Lung (tissue), 12 donors: ENCODE results near the gene GTPBP3. TPM values are rescaled to one million over a fixed set of nuclear protein-coding genes. Genes with fewer than 3 reads are reported as not detected.

Experiments
- ATAC-seq: fragments of 200-7000 bp; cut with Tn5 transposase; one replicate; pipeline ENCODE4 v1.9.1; 2020; ENCODE audit warnings: moderate number of reproducible peaks; ENCODE audit not compliant: insufficient read depth, low FRiP score
- DNase-seq, 3 donors: peaks; one replicate each; pipeline ENCODE4 v3.0.0-alpha.2; 2013 to 2017
- H3K27ac ChIP-seq, 2 donors: one replicate each; pipeline ENCODE4 v1.5.1; 2013; ENCODE audit warnings: mild to moderate bottlenecking in 2 of 2, moderate library complexity in 2 of 2, control low read depth in 1 of 2, inconsistent platforms in 1 of 2, low read depth in 1 of 2, low read length in 1 of 2
- H3K27me3 ChIP-seq, 3 donors: one replicate each; pipeline ENCODE4 v1.5.1; 2013; ENCODE audit warnings: low read length in 2 of 3; ENCODE audit not compliant: control insufficient read depth in 3 of 3, insufficient read depth in 3 of 3
- H3K36me3 ChIP-seq, 4 donors: one replicate each; pipeline ENCODE4 v1.5.1; 2013; ENCODE audit warnings: low read length in 4 of 4, mild to moderate bottlenecking in 1 of 4, moderate library complexity in 1 of 4; ENCODE audit not compliant: control insufficient read depth in 4 of 4, insufficient read depth in 4 of 4
- H3K4me1 ChIP-seq, 5 donors: one replicate each; pipeline ENCODE4 v1.5.1; 2013; ENCODE audit warnings: low read length in 5 of 5, mild to moderate bottlenecking in 2 of 5, moderate library complexity in 1 of 5; ENCODE audit not compliant: control insufficient read depth in 5 of 5, insufficient read depth in 5 of 5
- H3K4me3 ChIP-seq: one replicate; pipeline ENCODE4 v1.5.1; 2013; ENCODE audit warnings: mild to moderate bottlenecking, control low read depth, moderate library complexity
- H3K9ac ChIP-seq, 2 donors: one replicate each; pipeline ENCODE4 v1.5.1; 2013; ENCODE audit warnings: low read length in 2 of 2, control low read depth in 1 of 2; ENCODE audit not compliant: insufficient read depth in 1 of 2
- H3K9me3 ChIP-seq, 4 donors: one replicate each; pipeline ENCODE4 v1.5.1; 2013; ENCODE audit warnings: low read length in 3 of 4, mild to moderate bottlenecking in 1 of 4, moderate library complexity in 1 of 4; ENCODE audit not compliant: control insufficient read depth in 4 of 4, insufficient read depth in 3 of 4
- WGBS, 2 donors: extraction: QIAGEN DNeasy Blood & Tissue Kit; methylation state at CpG; one replicate each; pipeline ENCODE4 v1.1.7; 2013; 5-methylcytosine and 5-hydroxymethylcytosine counted together
- polyA plus RNA-seq, 2 donors: library from polyadenylated mRNA; stranded (reverse); fragments of 200-250 nt; gene quantifications; one replicate each; pipeline ENCODE4 v1.2.1, GENCODE V29; 2013
- total RNA-seq, 2 donors: library from RNA; depleted of rRNA in 1 of 2; stranded (reverse); fragments of >200 nt in 1 of 2; gene quantifications; one replicate each; pipeline ENCODE4 v1.2.1, GENCODE V29; 2014 to 2021
- TF ChIP-seq, protein P1 (sequence below): IDR thresholded peaks from 2 replicates; pipeline ENCODE4 v1.5.1; 2012; ENCODE audit warnings: mild to moderate bottlenecking; ENCODE audit errors: control extremely low read depth, extremely low read depth
- donor health status: control.
- donor health status: control.
- donor health status: Bipolar disorder and iron deficiency.
- donor health status: healthy.
- donor health status: DM: yes; HTN: yes; CAD: no.

The GTPBP3 gene
- total and polyA plus RNA-seq, 4 donors: 13.3 to 24.1 (median 18.2) TPM

DNA sequence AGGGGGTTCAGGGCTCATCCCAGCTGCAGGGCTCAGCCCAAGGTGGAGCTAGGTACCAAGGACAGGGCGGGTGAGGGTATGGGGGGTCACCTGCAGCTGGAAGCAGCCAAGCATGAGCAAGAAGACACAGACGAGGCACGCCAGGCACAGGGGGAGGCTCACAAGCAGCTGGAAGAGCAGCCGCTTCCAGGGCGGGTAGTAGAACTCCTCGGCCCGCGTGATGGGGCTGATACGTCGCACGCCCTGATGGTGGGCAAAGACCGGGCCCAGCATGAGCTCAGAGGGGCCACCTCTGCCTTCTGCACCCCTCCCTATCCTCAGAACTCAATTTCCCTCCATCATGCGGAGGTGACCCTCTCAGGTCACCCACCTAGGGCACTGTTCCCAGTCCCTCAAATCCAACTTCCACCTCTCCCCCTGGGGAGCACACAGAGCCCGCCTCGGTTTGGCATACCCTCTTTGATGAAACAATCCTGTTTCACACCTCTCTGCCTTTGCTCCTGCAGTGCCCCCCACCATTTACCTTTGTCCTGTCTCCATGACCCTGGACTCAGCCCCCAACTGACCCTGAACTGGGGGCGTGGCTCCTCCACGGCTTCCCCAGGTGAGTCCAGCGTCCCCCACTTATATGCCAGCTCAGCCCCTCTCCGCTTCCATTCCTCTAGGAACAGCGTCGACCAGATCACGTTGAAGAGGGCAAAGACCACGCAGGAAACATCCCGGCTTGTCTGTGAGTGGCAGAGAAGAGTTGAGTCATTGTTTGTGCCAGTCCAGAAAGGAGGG is 6.9 kb upstream of the GTPBP3 start:
- no peak overlapping the region for H3K27ac ChIP-seq
- peaks cover 0 to 9% (median 2%) of the 10 kb centered on the region in 3 donors for H3K27me3 ChIP-seq
- TF ChIP-seq, protein P1, sequence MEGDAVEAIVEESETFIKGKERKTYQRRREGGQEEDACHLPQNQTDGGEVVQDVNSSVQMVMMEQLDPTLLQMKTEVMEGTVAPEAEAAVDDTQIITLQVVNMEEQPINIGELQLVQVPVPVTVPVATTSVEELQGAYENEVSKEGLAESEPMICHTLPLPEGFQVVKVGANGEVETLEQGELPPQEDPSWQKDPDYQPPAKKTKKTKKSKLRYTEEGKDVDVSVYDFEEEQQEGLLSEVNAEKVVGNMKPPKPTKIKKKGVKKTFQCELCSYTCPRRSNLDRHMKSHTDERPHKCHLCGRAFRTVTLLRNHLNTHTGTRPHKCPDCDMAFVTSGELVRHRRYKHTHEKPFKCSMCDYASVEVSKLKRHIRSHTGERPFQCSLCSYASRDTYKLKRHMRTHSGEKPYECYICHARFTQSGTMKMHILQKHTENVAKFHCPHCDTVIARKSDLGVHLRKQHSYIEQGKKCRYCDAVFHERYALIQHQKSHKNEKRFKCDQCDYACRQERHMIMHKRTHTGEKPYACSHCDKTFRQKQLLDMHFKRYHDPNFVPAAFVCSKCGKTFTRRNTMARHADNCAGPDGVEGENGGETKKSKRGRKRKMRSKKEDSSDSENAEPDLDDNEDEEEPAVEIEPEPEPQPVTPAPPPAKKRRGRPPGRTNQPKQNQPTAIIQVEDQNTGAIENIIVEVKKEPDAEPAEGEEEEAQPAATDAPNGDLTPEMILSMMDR: no peak
- H3K4me1 ChIP-seq: peaks cover 0 to 17% (median 8%) of the 10 kb centered on the region in 5 donors
- H3K4me3 ChIP-seq: no peak overlapping the region
- DNase-seq: no peak
- H3K9ac ChIP-seq: no peak overlapping the region
- peaks cover 0 to 7% (median 2%) of the 10 kb centered on the region in 4 donors for H3K36me3 ChIP-seq
- 95% methylated on average over 24 of the region's 24 CpGs for WGBS, 2 donors
- no peak for ATAC-seq
- no peaks in the 10 kb centered on the region for H3K9me3 ChIP-seq

DNA sequence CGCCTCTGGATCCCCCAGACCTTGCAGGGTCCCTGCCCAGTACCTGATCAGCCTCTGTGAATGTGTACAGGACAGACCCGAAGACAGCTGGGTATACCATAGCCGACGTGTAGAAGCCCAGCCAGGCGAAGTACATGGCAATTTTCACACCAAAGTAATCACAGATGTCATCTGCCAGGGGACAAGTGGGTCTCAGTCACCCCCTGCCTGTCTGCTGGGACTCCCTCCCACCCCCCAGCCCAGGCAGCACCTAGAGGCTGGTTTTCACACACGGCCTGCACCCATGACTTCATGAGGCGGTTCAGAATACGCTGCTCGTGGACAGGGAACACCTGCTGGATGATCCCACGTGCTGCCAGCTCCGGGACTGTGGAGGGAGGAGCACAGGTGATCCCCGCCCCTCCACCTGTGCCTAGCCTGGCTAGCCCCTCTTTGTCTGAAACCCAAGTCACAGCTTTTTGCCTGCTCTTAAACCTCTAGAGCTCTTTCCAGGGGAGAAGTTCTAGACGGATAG is 6.3 kb upstream of the GTPBP3 start:
- DNase-seq (no peak), ATAC-seq (no peak)
- TF ChIP-seq, protein P1: no peak
- Histone ChIP-seq H3K4me3 (no peak overlapping the region), H3K9ac (no peak overlapping the region), H3K36me3 (peaks cover 0 to 5% (median 2%) of the 10 kb centered on the region in 4 donors), H3K27me3 (peaks cover 0 to 9% (median 2%) of the 10 kb centered on the region in 3 donors), H3K27ac (no peak overlapping the region), H3K4me1 (peaks cover 0 to 17% (median 8%) of the 10 kb centered on the region in 5 donors), H3K9me3 (no peaks in the 10 kb centered on the region)
- 92 to 94% methylated on average over 13 of the region's 13 CpGs for WGBS, 2 donors

DNA sequence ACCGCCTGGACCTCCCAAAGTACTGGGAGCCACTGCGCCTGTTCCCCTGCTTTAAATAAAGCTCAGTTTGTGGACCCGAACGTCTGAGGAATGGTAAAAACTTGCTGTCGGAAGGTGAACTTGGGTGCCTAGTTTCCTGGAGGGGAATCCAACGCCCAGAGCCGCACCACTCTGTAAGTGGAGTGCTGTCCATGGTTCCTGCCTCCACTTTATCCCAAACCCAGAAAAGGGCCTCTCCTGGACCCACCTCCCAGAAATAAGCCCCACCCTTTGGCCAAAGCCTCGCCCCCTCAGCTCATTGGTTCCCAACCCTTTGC is 5.0 kb upstream of the GTPBP3 start:
- no peak for DNase-seq
- TF ChIP-seq, protein P1: no peak
- Histone ChIP-seq H3K27ac (no peak overlapping the region), H3K4me3 (no peak overlapping the region), H3K9ac (no peak overlapping the region), H3K36me3 (peaks cover 0 to 5% (median 2%) of the 10 kb centered on the region in 4 donors), H3K27me3 (peaks cover 0 to 9% (median 2%) of the 10 kb centered on the region in 3 donors), H3K4me1 (peaks cover 0 to 17% (median 8%) of the 10 kb centered on the region in 5 donors), H3K9me3 (no peaks in the 10 kb centered on the region)
- no peak for ATAC-seq
- 92 to 96% methylated on average over 8 of the region's 8 CpGs for WGBS, 2 donors
